Spleen (tissue), 7 donors: ENCODE measurements around the gene CALCOCO1.

ENCODE experiments used
- CTCF ChIP-seq, 11 experiments: fragments of 200-600 bp in 7 of 11; fragments of 450-650 bp in 4 of 11; sonication (generic) in 4 of 11; IDR thresholded peaks in 8 of 11; conservative IDR thresholded peaks in 3 of 11; 1 replicate in 7 of 11; 2 replicates in 4 of 11; pipeline versions ENCODE4 v1.4.0 to v1.8.0; 2016 to 2021; ENCODE audit warnings: antibody characterized with exemption in 11 of 11, inconsistent platforms in 4 of 11, mild to moderate bottlenecking in 1 of 11
- POLR2A ChIP-seq, 3 donors: fragments of 450-650 bp; IDR thresholded peaks; one replicate each; pipeline ENCODE4 v1.5.1; 2017; ENCODE audit warnings: antibody characterized with exemption in 3 of 3, mild to moderate bottlenecking in 1 of 3
- donor health status: DM: no; HTN: no; CAD: no; lungs with moderate emphysema.
- donor health status: DM: no; HTN: no; CAD: no.
- donor health status: DM: no; HTN: no; CAD: no.

- TF ChIP-seq CTCF (IDR thresholded peaks at IDR 0.05 in 8 of 11, conservative IDR thresholded peaks at IDR 0.05 in 3 of 11): peak in 3 of 11 experiments; percentile 17 to 32 (median 31)
- peak in 1 of 3 donors; percentile 30 for TF ChIP-seq POLR2A (IDR thresholded peaks at IDR 0.05)
Observed at GRCh38 chr12:53727310-53728041, at the start of gene CALCOCO1.
